Coronary artery (tissue), 2 donors: Measurements from ENCODE around the gene MFN2.
"Not testable (repeated sequence)": the region's sequence is repeated elsewhere in the genome, so short reads cannot be mapped to it uniquely, and the experiment has no call there.

ENCODE experiments used
- DNase-seq: peaks from one replicate; pipeline ENCODE4 v3.0.0-alpha.2; 2017; ENCODE audit warnings: low spot score
- H3K27ac ChIP-seq, 2 donors: fragments of 200-600 bp; sonication (generic); one replicate each; pipeline ENCODE4 v1.5.1; 2016 to 2019
- H3K4me3 ChIP-seq: fragments of 200-600 bp; sonication (generic); 2 replicates; pipeline ENCODE4 v1.5.1; 2016; ENCODE audit warnings: mild to moderate bottlenecking, moderate library complexity
- TF ChIP-seq, protein P1 (sequence below): fragments of 200-600 bp; sonication (generic); IDR thresholded peaks from one replicate; pipeline ENCODE4 v1.5.1; 2019; ENCODE audit warnings: antibody characterized with exemption

Gene MFN2

DNA sequence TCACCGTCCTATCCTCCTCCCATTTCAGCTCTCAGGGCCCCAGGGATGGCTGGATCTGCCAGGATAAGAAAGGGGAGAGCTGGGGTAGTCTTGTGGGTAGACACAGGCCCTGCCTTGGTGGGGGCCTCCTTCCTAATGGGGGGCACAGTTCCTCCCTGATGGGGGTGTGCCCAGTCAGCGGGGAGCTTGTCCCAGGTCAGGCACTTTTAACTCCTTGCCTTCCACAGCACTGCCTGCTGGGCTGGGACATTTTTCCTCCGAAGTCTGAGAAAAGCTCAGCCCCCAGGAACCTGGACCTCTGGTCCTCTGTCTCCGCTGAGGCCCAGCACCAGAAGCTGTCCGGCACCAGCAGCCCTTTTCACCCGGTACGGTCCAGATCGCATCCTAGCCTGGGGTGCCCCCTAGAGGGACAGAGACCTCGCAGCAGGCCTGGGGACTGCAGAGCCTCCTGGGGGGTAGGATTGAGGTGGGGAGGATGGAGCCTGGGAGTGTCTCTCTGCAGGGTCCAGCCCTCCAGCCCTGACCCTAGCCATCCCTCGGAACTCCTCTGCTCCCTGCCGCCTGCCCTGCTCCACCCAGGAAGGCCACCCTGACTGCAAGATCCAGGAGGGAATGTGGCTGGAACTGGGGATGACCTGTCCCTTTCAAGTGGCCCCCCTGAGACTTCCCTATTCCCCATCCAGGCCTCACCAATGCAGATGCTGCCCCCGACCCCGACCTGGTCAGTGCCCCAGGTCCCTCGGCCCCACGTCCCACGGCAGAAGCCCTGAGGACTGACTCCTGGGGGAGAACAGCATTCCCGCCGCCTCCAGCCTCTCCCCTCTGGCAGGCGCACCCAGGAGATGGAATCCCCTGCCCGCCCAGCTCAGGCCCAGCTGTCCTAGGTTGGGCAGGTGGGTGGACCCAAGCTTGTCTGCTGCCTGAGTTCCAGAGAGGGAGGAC is 51.1 kb downstream of the MFN2 start:
- no peak for DNase-seq
- Histone ChIP-seq H3K27ac (no peak overlapping the region), H3K4me3 (no peak overlapping the region)
- TF ChIP-seq, protein P1, sequence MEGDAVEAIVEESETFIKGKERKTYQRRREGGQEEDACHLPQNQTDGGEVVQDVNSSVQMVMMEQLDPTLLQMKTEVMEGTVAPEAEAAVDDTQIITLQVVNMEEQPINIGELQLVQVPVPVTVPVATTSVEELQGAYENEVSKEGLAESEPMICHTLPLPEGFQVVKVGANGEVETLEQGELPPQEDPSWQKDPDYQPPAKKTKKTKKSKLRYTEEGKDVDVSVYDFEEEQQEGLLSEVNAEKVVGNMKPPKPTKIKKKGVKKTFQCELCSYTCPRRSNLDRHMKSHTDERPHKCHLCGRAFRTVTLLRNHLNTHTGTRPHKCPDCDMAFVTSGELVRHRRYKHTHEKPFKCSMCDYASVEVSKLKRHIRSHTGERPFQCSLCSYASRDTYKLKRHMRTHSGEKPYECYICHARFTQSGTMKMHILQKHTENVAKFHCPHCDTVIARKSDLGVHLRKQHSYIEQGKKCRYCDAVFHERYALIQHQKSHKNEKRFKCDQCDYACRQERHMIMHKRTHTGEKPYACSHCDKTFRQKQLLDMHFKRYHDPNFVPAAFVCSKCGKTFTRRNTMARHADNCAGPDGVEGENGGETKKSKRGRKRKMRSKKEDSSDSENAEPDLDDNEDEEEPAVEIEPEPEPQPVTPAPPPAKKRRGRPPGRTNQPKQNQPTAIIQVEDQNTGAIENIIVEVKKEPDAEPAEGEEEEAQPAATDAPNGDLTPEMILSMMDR, result peak; percentile 14

DNA sequence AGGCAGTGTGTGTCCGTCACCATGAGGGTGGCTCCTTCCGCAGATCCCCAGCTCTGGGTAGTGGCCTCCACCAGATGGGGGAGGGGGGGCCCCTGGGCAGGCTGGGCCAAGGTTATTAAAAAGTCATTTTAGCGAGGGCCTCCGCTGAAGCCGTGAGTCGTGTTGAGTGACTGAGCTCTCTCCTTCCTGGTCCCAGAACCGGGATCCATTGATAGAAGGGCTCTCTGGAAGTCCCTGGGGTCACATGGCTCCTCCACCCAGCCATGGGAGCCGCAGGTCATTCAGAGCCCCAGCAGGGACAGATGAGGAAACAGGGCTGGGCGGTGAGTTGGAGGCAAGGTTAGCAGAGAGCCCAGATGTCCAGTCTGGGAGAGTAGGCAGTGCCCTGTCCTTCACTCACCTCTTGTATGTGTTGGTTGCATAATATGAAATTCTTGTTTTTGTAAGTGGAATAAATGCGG is 51.9 kb downstream of the MFN2 start:
- Histone ChIP-seq H3K4me3 (no peak overlapping the region), H3K27ac (no peak overlapping the region)
- no peak for DNase-seq
- TF ChIP-seq, protein P1, result no peak

DNA sequence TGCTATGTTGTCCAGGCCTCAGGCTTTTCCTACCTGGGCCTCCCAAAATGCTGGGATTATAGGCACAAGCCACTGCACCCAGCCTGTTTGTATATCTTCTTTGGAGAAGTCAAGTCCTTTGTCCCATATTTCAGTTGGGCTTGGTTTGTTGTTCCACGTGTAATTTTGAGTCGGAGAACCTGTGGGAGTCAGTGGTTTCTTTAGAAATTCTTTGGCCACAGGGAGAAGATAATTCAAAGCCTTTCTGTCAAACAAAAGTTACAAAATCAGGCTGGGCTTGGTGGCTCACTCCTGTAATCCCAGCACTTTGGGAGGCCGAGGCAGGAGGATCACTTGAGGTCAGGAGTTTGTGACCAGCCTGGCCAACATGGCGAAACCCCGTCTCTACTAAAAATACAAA is 53.2 kb downstream of the MFN2 start:
- DNase-seq, H3K27ac ChIP-seq: not testable (repeated sequence)

DNA sequence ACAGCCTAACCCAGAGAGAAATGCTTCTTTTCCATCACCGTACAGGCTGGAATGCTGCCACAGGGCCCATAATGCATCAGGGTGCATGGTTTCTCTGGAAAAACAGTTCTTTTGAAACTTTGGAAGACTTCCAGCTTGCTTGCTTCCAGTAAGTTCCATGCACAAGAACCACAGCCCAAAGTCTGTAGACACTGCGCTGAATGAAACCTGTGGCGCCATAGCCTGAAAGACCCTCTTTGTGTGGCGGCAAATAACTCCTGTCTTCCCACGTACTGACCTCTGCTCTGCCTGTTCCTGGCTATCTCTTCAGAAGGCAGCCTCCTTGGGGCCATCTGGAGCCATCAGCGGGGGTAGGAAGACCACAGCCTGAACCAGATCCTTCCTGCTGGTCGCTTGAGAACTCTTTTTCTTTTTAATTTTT is 54.1 kb downstream of the MFN2 start:
- no peak for DNase-seq
- no peak overlapping the region for H3K4me3 ChIP-seq
- TF ChIP-seq, protein P1, result no peak
- no peak overlapping the region for H3K27ac ChIP-seq

More for the DNA sequence above, 53.2 kb downstream of the MFN2 start:
- not testable (repeated sequence) for H3K4me3 ChIP-seq

DNA sequence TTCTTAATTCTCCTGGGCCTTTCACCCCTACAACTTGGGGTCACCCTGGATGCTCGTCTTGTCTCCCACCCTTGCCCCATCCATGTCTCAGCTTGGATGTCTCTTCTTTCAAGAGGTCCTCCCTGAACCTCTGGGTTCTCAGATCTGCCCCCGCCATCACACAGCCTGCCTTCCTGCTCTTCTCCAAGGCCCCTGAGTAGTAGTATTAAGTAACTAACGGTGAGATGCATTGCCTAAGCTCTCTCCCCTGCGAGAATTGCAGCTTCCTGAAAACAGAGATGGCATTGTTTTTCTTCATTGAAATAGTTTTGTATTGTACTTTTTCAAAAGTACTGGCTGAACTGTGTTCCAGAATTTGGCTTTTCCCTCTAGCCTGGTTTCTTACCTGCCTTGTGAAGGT is 55.1 kb downstream of the MFN2 start:
- TF ChIP-seq, protein P1, result no peak
- Histone ChIP-seq H3K4me3 (no peak overlapping the region), H3K27ac (no peak overlapping the region)
- DNase-seq, result no peak

DNA sequence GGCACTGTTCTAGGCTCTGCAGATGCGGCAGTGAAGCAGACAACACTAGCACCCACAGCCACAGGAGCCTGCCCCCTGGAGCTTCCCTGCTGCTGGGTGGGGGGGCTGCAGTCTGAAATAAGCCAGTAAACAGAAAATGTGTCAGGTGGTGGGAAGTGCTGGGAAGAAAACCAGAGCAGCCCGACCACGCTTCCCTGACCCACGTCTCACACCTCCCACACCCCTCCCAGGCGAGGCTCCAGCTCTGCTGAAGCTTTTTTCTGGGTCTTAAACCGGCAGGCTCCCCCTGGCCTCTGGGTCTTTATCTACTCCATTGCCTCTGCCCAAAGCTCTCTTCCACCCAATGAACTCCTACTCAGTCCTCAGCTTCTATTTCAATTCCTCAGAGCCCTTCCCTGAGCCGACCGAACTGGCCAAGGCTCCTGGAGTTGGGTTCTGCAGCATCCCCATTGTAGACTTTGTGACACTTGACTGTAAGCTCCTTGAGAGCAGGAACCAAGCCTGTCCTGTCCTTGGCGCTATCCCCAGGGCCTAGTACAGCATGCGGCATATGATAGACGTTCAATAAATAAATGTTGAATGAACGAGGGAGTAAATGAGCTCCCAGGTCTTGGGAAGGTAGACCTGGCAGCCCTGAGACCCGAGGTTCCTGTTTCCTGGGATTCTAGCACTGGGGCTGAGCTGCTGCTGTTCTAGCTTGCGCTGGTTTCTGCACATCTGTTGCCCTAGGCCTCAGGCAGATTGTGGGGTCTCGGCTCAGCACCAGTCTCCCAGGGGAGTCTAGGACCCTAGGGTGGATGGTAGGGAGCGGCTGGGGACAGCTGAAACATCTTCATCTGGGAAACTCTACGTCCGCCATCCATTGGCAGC is 57.5 kb downstream of the MFN2 start:
- TF ChIP-seq, protein P1, result no peak
- Histone ChIP-seq H3K27ac (no peak overlapping the region), H3K4me3 (no peak overlapping the region)
- DNase-seq, result no peak
